CD4-positive, alpha-beta T cell treated with Interleukin-6 at 100 ng/mL for 8 hours (primary cell): ENCODE results near the gene HOXD9.

Experiments
- DNase-seq: peaks from one replicate; pipeline ENCODE4 v3.0.0-alpha.2; 2020; ENCODE audit warnings: mixed read lengths, low spot score

Gene HOXD9

GRCh38 chr2:176155356-176156044, 33.0 kb downstream of the HOXD9 start:
- no peak for DNase-seq

GRCh38 chr2:176156301-176156806, 33.8 kb downstream of the HOXD9 start:
- DNase-seq = no peak

- DNase-seq = no peak
Observed at GRCh38 chr2:176156807-176157498, 34.4 kb downstream of the HOXD9 start, which contains the start of gene HOXD3. Gene HOXD3, plus strand, starts transcription at chr2:176157307. Its CDS starts 11,808 bp downstream, at chr2:176169115.

- no peak for DNase-seq
Observed at GRCh38 chr2:176157499-176158185, 35.1 kb downstream of the HOXD9 start.

- DNase-seq = no peak
Observed at GRCh38 chr2:176158186-176158591, 35.7 kb downstream of the HOXD9 start.

- no peak for DNase-seq
Observed at GRCh38 chr2:176158855-176159662, 36.5 kb downstream of the HOXD9 start.

- no peak for DNase-seq
Observed at GRCh38 chr2:176159663-176160250, 37.2 kb downstream of the HOXD9 start.

- no peak for DNase-seq
Observed at GRCh38 chr2:176160251-176160985, 37.9 kb downstream of the HOXD9 start.

- no peak for DNase-seq
Observed at GRCh38 chr2:176160986-176161824, 38.7 kb downstream of the HOXD9 start.

GRCh38 chr2:176161825-176162626, 39.5 kb downstream of the HOXD9 start:
- DNase-seq = no peak

GRCh38 chr2:176162911-176163671, 40.6 kb downstream of the HOXD9 start:
- DNase-seq = no peak

- no peak for DNase-seq
Observed at GRCh38 chr2:176163672-176164056, 41.1 kb downstream of the HOXD9 start.

- DNase-seq = no peak
Observed at GRCh38 chr2:176164201-176164600, 41.7 kb downstream of the HOXD9 start.

GRCh38 chr2:176164611-176165369, 42.3 kb downstream of the HOXD9 start:
- DNase-seq = no peak

- no peak for DNase-seq
Observed at GRCh38 chr2:176165370-176166050, 43.0 kb downstream of the HOXD9 start.

- DNase-seq = no peak
Observed at GRCh38 chr2:176166272-176166671, 43.8 kb downstream of the HOXD9 start.

- no peak for DNase-seq
Observed at GRCh38 chr2:176167398-176167797, 44.9 kb downstream of the HOXD9 start.
